SHP77 treated with DMSO at 0.1 percent for 48 hours (cell line): ENCODE data around the gene RASA4B.

Source experiments
- DNase-seq: peaks from one replicate; lab custom pipeline; 2025; lab: John Stamatoyannopoulos, UW

Gene RASA4B

DNA sequence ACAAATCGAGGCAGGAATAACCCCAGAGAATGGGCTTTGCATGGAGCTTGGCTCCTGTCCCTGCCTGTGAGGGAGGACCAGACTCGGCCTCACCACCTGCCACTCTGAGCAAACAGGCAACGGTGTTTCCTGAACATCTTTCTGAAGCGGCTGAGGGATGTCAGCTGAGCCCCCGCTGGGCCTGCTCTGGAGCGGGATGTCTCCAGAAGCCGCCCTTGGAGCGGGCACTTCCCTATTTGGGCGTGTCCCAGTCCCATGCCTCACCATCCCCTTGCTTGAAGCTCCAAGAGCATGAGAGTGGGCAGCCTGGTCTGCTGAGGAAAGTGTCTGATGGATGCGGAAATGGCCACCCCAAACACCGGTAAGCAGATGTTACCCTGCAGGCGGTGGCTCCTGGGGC, 63.1 kb downstream of the RASA4B start:
- DNase-seq = peak; percentile 39

DNA sequence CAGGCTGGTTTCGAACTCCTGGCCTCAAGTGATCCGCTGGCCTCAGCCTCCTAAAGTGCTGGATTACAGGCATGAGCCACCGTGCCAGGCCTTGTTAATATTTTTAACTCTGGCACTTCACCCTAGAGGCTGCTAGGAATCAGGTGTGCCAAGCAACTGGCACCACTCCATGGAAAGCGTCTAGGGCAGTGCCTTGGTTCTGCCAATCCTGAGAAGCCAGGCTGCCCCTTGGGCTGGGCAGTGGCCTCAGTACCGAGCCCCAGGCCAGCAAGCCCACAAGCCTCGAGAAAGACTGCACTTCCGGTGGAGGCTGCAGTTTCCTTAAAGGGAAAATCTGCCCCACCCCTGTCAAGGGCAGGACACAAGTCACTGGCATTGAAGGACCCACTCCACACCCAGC, 64.3 kb downstream of the RASA4B start:
- no peak for DNase-seq

DNA sequence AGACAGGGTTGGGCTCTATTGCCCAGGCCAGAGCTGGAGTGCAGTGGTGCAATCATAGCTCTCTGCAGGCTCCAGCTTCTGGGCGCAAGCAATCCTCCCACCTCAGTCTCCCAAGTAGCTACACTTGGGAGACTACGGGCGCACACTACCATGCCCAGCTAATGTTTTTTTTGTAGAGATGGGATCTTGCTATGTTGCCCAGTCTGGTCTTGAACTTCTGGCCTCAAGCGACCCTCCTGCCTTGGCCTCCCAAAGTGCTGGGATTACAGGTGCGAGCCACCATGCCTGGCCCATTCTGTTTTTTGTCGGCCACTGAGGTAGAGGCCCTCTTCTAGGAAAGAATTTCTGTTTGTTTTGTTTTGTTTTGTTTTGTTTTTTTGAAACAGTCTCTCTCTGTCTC, 65.1 kb downstream of the RASA4B start:
- DNase-seq = no peak

DNA sequence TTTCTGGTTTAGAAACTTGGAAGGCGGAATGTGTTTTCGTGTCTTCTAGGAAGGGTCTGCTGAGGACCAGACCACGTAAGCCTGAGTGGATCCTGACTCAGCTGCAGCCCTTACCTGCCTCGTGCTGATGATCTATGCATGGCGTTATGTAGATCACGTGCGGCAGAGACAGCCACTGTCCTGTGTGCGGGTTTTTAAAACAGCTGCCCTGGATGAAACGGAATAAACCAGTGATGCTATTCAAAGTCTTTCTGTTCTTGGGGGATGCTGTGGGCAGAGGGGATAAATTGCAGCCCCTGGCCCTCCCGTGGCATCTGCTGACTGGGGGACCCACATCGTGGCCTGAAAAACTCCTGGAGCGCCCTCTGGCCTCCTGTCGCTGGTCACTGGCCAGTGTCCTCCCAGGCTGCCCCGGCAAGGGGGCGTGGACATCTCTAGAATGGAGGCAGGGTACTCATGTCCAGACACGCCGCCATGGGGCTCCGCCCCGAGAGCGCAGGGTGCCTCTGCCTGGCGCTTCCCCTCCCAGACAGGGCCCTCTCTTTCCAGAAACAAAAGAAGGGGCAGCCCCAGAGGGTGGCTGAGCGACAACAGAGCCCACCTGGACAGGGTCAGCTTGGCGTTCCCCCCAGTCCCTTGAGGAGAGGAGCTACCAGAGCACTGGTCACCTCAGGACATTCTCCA, 66.1 kb downstream of the RASA4B start:
- peak; percentile 49 for DNase-seq

DNA sequence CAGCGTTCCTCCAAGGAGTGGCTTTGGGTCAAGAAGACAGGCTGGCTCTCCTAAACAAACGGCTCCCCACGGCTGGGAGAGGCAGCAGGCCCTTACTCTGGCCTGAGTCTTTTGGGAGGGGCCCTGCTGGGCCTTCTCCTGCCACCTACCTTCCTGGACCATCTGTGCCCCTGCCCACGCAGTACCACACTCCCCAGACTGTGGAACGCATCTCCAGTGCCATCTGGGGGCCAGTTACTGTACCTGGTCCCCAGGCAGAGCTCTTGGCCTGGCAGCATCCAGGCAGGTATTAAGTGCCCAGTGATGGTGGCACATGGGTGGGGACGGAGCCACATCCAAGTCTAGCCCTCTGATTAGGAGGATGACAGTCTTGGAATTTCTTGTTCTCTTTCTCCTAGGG, 67.3 kb downstream of the RASA4B start:
- no peak for DNase-seq

DNA sequence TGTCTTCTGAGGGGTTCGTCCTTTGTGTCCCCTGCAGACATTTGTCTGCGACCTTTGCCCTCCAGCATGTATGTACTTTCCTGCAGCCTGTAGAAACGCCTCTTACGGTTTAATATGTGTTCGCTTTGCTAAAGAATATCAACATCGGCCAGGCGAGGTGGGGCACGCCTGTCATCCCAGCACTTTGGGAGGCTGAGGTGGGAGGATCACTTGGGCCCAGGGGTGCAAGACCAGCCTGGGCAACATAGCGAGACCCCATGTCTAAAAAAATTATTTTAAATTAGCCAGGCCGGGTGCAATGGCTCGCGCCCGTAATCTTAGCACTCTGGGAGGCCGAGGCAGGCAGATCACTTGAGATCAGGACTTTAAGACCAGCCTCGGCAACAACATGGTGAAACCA, 68.4 kb downstream of the RASA4B start:
- DNase-seq = no peak

DNA sequence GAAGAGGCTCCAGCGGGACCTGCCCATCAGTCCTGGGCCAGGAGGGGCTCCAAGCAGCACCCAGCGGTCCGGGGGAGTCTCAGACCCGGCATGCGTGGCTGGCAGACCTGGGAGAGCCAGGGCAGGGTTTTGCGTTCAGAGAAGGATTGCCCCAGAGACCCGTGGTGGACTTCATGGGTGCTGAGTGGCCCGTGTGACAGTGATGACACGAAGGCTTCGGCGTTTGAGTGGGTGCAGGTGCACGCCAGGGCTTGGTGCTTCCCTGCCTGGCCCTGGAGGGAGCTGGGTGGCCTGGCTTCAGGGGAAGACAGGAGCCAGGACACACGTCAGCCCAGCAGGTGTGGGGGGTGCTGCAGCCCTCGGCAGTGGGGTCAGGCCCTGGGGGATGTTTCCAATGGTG, 70.3 kb downstream of the RASA4B start:
- DNase-seq = no peak

DNA sequence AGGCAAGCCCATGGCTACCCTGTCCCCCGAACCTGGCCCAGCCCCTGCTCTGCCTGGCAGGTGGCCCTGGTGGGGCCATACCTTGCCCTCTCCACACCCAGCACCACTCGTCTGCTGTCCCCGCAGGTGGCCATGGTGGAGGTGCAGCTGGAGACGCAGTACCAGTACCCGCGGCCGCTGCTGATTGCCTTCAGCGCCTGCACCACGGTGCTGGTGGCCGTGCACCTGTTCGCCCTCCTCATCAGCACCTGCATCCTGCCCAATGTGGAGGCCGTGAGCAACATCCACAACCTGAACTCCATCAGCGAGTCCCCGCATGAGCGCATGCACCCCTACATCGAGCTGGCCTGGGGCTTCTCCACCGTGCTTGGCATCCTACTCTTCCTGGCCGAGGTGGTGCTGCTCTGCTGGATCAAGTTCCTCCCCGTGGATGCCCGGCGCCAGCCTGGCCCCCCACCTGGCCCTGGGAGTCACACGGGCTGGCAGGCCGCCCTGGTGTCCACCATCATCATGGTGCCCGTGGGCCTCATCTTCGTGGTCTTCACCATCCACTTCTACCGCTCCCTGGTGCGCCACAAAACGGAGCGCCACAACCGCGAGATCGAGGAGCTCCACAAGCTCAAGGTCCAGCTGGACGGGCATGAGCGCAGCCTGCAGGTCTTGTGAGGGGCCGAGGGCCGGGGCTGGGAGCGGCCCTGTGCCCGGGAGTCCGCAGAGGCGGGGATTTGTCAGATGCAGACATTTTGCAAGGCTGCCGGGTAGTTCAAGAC, 71.0 kb downstream of the RASA4B start:
- no peak for DNase-seq

DNA sequence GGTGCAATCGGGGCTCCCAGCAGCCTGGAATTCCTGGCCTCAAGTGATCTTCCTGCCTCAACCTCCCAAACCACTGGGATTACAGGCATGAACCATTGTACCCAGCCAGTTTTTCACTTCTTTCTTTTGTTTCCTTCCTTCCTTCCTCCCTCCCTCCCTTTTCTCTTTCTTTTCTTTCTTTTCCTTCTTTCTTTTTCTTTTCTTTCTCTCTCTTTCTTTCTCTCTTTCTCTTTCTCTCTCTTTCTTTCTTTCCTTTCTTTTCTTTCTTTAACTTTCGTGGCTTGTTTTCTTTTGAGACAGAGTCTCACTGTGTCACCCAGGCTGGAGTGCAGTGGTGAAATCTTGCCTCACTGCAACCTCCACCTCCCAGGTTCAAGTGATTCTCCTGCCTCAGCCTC, 71.9 kb downstream of the RASA4B start:
- no peak for DNase-seq

DNA sequence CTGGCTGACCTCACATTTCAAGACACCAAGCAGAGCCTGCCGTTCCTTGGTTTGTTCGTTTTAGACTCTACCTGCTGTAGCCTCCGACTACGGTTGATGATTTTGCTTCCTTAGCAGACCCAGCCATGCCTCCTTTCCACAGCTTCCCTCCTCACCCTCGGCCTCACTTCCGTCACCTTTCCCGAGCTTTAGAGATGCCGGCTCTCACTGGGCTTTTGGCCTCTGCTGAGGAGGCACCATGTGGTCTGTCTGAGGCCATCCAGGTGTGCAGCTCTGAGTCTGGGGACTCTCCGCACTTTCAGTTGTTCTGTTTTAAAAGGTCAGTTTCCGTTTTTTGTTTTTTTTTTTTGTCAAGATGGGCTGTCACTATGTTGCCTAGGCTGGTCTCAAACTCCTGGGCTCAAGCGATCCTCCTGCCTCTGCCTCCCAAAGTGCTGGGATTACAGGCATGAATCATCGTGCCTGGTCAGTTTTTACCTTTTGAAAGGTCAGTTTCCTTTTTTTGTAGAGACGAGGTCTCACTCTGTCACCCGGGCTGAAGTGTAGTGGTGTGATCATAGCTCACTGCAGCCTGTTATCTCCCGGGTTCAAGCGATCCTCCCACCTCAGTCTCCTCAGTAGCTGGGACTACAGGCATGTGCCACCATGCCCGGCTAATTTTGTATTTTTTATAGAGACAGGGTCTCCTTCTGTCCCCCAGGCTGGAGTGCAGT, 72.5 kb downstream of the RASA4B start:
- DNase-seq = no peak

DNA sequence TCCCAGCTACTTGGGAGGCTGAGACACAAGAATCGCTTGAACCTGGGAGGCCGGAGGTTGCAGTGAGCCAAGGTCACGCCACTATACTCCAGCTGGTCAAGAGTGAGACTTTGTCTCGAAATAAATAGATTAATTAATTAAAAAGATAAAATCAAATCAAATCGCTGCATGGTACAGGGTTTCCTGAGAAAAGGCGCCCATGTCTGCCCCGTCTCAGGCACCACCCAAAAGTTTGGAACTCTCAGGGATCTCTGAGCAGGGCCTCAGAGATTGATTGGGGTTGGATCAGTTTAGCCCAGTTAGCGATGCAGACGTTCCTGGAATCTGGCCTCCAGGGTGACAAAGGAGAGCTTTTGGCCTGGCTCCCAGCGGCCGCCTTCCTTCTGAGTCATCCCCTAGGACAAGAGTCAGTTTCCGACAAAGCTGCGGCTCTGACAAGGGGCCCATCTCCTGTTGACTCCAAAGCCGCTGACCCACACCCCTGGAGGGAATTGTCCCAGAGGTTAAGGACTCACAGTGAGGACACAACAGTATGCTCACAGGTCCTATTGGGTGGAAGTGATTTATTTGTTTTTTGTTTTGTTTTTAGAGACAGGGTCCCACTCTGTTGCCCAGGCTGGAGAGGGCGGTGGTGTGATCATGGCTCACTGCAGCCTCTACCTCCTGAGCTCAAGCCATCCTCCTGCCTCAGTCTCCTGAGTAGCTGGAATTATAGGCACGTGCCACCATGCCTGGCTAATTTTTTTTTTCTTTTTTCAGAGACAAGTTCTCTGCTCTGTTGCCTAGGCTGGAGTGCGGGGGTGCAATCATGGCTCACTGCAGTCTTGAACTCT, 77.4 kb downstream of the RASA4B start:
- no peak for DNase-seq

DNA sequence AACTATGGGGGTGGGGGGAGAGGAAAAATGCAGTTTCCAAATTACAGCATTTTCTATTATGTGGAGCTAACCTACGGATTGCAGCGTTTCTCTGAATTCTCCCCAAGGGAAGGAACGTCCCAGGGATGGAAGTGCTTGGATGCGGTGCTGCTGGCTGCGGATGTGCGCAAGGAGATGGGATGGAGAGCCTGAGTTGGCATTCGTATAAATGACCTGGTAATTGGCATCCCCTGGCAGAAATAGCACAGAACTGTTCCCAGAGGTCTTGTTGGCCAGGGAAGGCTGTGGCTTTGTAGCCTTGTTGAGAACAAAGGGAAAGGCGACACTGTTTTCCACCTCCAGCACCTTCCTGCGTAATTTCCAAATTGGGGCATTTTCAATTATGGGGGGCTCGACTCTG, 81.5 kb downstream of the RASA4B start:
- no peak for DNase-seq

DNA sequence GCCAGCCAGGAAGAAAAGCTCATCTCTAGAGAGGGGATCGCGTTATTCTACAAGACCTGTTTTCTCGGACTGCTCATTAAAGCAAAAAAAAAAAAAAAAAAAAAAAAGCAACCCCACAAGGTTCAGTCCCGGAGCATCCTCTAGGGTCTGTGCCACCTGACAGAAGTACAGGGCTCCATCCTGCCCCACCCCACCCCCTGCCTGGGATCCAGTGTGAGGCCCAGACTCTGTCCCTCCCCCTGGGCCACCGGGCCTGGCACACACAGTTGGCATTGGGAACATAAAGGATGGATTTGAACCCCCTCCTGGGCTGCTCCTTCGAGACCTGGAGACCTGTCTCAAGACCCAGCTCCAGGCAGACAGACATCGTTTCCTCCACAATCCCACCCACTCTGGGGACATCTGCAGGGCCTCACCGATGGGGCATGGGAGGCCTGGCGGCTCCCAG, 83.5 kb downstream of the RASA4B start:
- no peak for DNase-seq

DNA sequence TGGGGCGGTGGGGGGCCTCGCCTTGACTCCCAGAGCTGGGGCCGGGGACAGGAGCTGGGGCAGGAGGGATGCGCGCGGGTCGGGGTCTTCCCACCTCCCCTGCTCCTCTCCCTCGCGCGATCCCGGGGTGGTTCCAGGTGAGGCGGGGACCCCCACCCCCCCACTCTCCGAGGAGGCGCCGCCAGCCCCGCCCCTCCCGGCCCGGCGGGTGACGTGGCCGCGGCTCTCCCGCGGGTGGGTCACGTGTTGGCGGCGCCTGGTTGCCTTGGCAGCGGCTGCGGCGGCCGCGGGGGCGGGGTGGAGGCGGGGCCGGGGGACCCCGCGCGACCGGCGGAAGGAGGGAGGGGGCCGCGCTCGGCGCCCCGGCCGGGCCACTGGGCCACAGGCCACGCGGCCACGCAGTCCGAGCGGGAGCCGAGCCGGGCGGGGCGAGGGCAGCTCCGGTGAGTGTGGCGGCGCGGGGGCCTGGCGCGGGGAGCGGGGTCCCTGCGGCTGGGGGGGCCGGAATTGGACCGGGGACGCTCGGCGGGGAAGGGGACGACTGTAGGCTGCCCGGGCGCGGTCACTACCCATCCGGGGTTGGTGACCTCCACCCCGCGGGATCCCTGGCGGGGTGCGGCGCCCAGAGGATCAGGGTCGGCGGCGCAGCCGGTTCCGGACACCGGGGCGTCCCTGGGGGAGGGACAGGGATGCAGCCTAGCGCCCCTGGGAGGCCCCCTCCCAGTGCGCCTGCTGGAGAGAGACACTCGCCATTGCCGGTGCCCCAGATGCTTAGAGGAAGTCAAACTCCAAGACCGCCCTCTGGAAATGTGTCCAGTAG, 84.1 kb downstream of the RASA4B start, which contains the start of gene ORAI2:
Gene ORAI2 (plus strand): TSS at position 357 of the 820 bp plus-strand sequence. CDS start 5,382 bp downstream, outside the sequence.
- DNase-seq = no peak
